OCI-LY1 (cell line): ENCODE data around the gene PDGFRA.

ENCODE experiments used
- CTCF ChIP-seq: fragments of 200-600 bp; sonication (generic), shearing (Covaris generic); IDR thresholded peaks from 2 replicates; pipeline ENCODE4 v1.5.1; 2017; ENCODE audit warnings: mild to moderate bottlenecking, antibody characterized with exemption, low read length, moderate library complexity, mixed read lengths
- EZH2 ChIP-seq: fragments of 200-600 bp; sonication (generic), shearing (Covaris generic); IDR thresholded peaks from 2 replicates; pipeline ENCODE4 v1.8.0; 2017; ENCODE audit warnings: borderline replicate concordance, mixed run types, mild to moderate bottlenecking, antibody characterized with exemption, low read length, moderate library complexity, mixed read lengths

- TF ChIP-seq CTCF (no peak), EZH2 (no peak)
These were observed 2.5 kb upstream of the PDGFRA start for GRCh38 chr4:54226404-54227255.
